ENCODE results near the gene ANKRD29. TPM values are rescaled to one million over a fixed set of nuclear protein-coding genes. Genes with fewer than 3 reads are reported as not detected.

The ANKRD29 gene
- total RNA-seq, 2 donors from 2014 or later: not detected

- Mint-ChIP-seq H3K4me1 (ENCODE audit: low read depth) (peaks cover 5% of the 10 kb centered on the region), H3K36me3 (ENCODE audit: insufficient read depth in 2 of 2) (no peaks in the 10 kb centered on the region), H3K9me3 (no peaks in the 10 kb centered on the region), H3K27me3 (ENCODE audit: low read depth) (peaks cover 14% of the 10 kb centered on the region), H3K4me3 (no peak overlapping the region), H3K27ac (no peak overlapping the region)
- ATAC-seq (replicated peaks in 1 of 2) (no peak), DNase-seq (no peak)
Observed at GRCh38 chr18:23694637-23695430, 32.1 kb upstream of the ANKRD29 start.

GRCh38 chr18:23693846-23694245 is 31.1 kb upstream of the ANKRD29 start:
- no peaks in the 10 kb centered on the region for H3K36me3 Mint-ChIP-seq (ENCODE audit: insufficient read depth in 2 of 2)
- peaks cover 17% of the 10 kb centered on the region for H3K27me3 Mint-ChIP-seq (ENCODE audit: low read depth)
- no peak for DNase-seq
- ATAC-seq (replicated peaks in 1 of 2): no peak
- H3K9me3 Mint-ChIP-seq: no peaks in the 10 kb centered on the region
- peaks cover 3% of the 10 kb centered on the region for H3K4me1 Mint-ChIP-seq (ENCODE audit: low read depth)
- H3K4me3 Mint-ChIP-seq: no peak overlapping the region
- H3K27ac Mint-ChIP-seq: no peak overlapping the region

- ATAC-seq (replicated peaks in 1 of 2) (no peak), DNase-seq (no peak)
- Mint-ChIP-seq H3K4me3 (peak overlapping the region; percentile 47 to 64), H3K27me3 (ENCODE audit: low read depth) (peaks cover 45% of the 10 kb centered on the region), H3K36me3 (ENCODE audit: insufficient read depth in 2 of 2) (no peaks in the 10 kb centered on the region), H3K27ac (no peak overlapping the region), H3K9me3 (no peaks in the 10 kb centered on the region), H3K4me1 (ENCODE audit: low read depth) (no peaks in the 10 kb centered on the region)
Observed at GRCh38 chr18:23690505-23691068, 27.9 kb upstream of the ANKRD29 start.

GRCh38 chr18:23689616-23690504 is 27.1 kb upstream of the ANKRD29 start:
- Mint-ChIP-seq H3K9me3 (no peaks in the 10 kb centered on the region), H3K27ac (no peak overlapping the region), H3K4me1 (ENCODE audit: low read depth) (no peaks in the 10 kb centered on the region), H3K36me3 (ENCODE audit: insufficient read depth in 2 of 2) (no peaks in the 10 kb centered on the region), H3K27me3 (ENCODE audit: low read depth) (peaks cover 45% of the 10 kb centered on the region), H3K4me3 (peak overlapping the region; percentile 47 to 64)
- peak; percentile 56 to 73 for ATAC-seq (replicated peaks in 1 of 2)
- DNase-seq: peak; percentile 11 to 27

- no peaks in the 10 kb centered on the region for H3K9me3 Mint-ChIP-seq
- H3K4me3 Mint-ChIP-seq: peak within 1 kb of the TSS; percentile 73 to 74
- H3K4me1 Mint-ChIP-seq (ENCODE audit: low read depth): no peaks in the 10 kb centered on the region
- H3K27me3 Mint-ChIP-seq (ENCODE audit: low read depth): peaks cover 47% of the 10 kb centered on the region
- DNase-seq: peak; percentile 27 to 39
- H3K27ac Mint-ChIP-seq: no peak within 1 kb of the TSS
- peak; percentile 84 to 86 for ATAC-seq (replicated peaks in 1 of 2)
- no peaks in the 10 kb centered on the region for H3K36me3 Mint-ChIP-seq (ENCODE audit: insufficient read depth in 2 of 2)
Observed at GRCh38 chr18:23689031-23689615, 26.4 kb upstream of the ANKRD29 start, which contains the start of gene LAMA3. LAMA3 (plus strand) TSS chr18:23689453; CDS start chr18:23689684, 231 bp downstream.

- H3K27me3 Mint-ChIP-seq (ENCODE audit: low read depth): peaks cover 48% of the 10 kb centered on the region
- ATAC-seq (replicated peaks in 1 of 2) (no peak), DNase-seq (no peak)
- H3K27ac Mint-ChIP-seq: no peak overlapping the region
- no peaks in the 10 kb centered on the region for H3K4me1 Mint-ChIP-seq (ENCODE audit: low read depth)
- H3K9me3 Mint-ChIP-seq: no peaks in the 10 kb centered on the region
- peak overlapping the region in 1 of 2 donors; percentile 74 for H3K4me3 Mint-ChIP-seq
- no peaks in the 10 kb centered on the region for H3K36me3 Mint-ChIP-seq (ENCODE audit: insufficient read depth in 2 of 2)
Observed at GRCh38 chr18:23688528-23688927, 25.8 kb upstream of the ANKRD29 start.

GRCh38 chr18:23684515-23685197 is 21.9 kb upstream of the ANKRD29 start:
- peaks cover 65% of the 10 kb centered on the region for H3K27me3 Mint-ChIP-seq (ENCODE audit: low read depth)
- ATAC-seq (replicated peaks in 1 of 2) (no peak), DNase-seq (no peak)
- H3K27ac Mint-ChIP-seq: no peak overlapping the region
- H3K36me3 Mint-ChIP-seq (ENCODE audit: insufficient read depth in 2 of 2): no peaks in the 10 kb centered on the region
- no peak overlapping the region for H3K4me3 Mint-ChIP-seq
- H3K9me3 Mint-ChIP-seq: no peaks in the 10 kb centered on the region
- H3K4me1 Mint-ChIP-seq (ENCODE audit: low read depth): peaks cover 8% of the 10 kb centered on the region

GRCh38 chr18:23683671-23684070 is 21.0 kb upstream of the ANKRD29 start:
- no peak overlapping the region for H3K27ac Mint-ChIP-seq
- ATAC-seq (replicated peaks in 1 of 2) (no peak), DNase-seq (no peak)
- peaks cover 8% of the 10 kb centered on the region for H3K4me1 Mint-ChIP-seq (ENCODE audit: low read depth)
- no peak overlapping the region for H3K4me3 Mint-ChIP-seq
- no peaks in the 10 kb centered on the region for H3K36me3 Mint-ChIP-seq (ENCODE audit: insufficient read depth in 2 of 2)
- H3K9me3 Mint-ChIP-seq: peaks cover 0 to 3% of the 10 kb centered on the region in 2 donors
- peaks cover 66% of the 10 kb centered on the region for H3K27me3 Mint-ChIP-seq (ENCODE audit: low read depth)

GRCh38 chr18:23683155-23683554 is 20.4 kb upstream of the ANKRD29 start:
- Mint-ChIP-seq H3K9me3 (peaks cover 0 to 3% of the 10 kb centered on the region in 2 donors), H3K36me3 (ENCODE audit: insufficient read depth in 2 of 2) (no peaks in the 10 kb centered on the region), H3K4me1 (ENCODE audit: low read depth) (peaks cover 8% of the 10 kb centered on the region), H3K27ac (no peak overlapping the region), H3K4me3 (no peak overlapping the region), H3K27me3 (ENCODE audit: low read depth) (peaks cover 66% of the 10 kb centered on the region)
- no peak for ATAC-seq (replicated peaks in 1 of 2)
- no peak for DNase-seq

- Mint-ChIP-seq H3K9me3 (peaks cover 0 to 3% of the 10 kb centered on the region in 2 donors), H3K4me1 (ENCODE audit: low read depth) (peaks cover 8% of the 10 kb centered on the region), H3K27me3 (ENCODE audit: low read depth) (peaks cover 63% of the 10 kb centered on the region), H3K27ac (no peak overlapping the region), H3K4me3 (no peak overlapping the region), H3K36me3 (ENCODE audit: insufficient read depth in 2 of 2) (no peaks in the 10 kb centered on the region)
- DNase-seq (no peak), ATAC-seq (replicated peaks in 1 of 2) (peak in 1 of 2 donors; percentile 25)
Observed at GRCh38 chr18:23682472-23682871, 19.8 kb upstream of the ANKRD29 start.

GRCh38 chr18:23682045-23682444 is 19.3 kb upstream of the ANKRD29 start:
- no peaks in the 10 kb centered on the region for H3K36me3 Mint-ChIP-seq (ENCODE audit: insufficient read depth in 2 of 2)
- no peak for DNase-seq
- no peak overlapping the region for H3K27ac Mint-ChIP-seq
- ATAC-seq (replicated peaks in 1 of 2): no peak
- H3K4me1 Mint-ChIP-seq (ENCODE audit: low read depth): peaks cover 8% of the 10 kb centered on the region
- peaks cover 0 to 3% of the 10 kb centered on the region in 2 donors for H3K9me3 Mint-ChIP-seq
- H3K4me3 Mint-ChIP-seq: no peak overlapping the region
- H3K27me3 Mint-ChIP-seq (ENCODE audit: low read depth): peaks cover 63% of the 10 kb centered on the region

- Mint-ChIP-seq H3K27ac (no peak overlapping the region), H3K4me3 (no peak overlapping the region), H3K36me3 (ENCODE audit: insufficient read depth in 2 of 2) (no peaks in the 10 kb centered on the region), H3K27me3 (ENCODE audit: low read depth) (peaks cover 32% of the 10 kb centered on the region), H3K9me3 (peaks cover 0 to 3% of the 10 kb centered on the region in 2 donors), H3K4me1 (ENCODE audit: low read depth) (peaks cover 13% of the 10 kb centered on the region)
- ATAC-seq (replicated peaks in 1 of 2) (no peak), DNase-seq (no peak)
Observed at GRCh38 chr18:23675896-23676295, 13.2 kb upstream of the ANKRD29 start.
